ACHN (cell line): ENCODE data around the gene CUL3.

Experiments
- DNase-seq: peaks from one replicate; pipeline ENCODE4 v3.0.0-alpha.2; 2015
- in situ Hi-C: cut with HindIII; loops from 2 replicates; pipeline ENCODE4 v1.10.0; 2017; ENCODE audit warnings: low sequenced_read_pairs, low pct_ligation_motif_present, low pct_unique_long_range_greater_than_20kb

CUL3 gene

GRCh38 chr2:224444021-224444420 lies 141.1 kb downstream of the CUL3 start:
- in situ Hi-C loops = no loop called here

GRCh38 chr2:224442071-224442967 lies 142.8 kb downstream of the CUL3 start:
- peak; percentile 24 for DNase-seq
- in situ Hi-C loops = no loop called here

More at GRCh38 chr2:224444021-224444420, 141.1 kb downstream of the CUL3 start:
- DNase-seq = no peak

GRCh38 chr2:224440988-224441387 lies 144.2 kb downstream of the CUL3 start:
- no peak for DNase-seq
- in situ Hi-C loops = no loop called here

GRCh38 chr2:224438726-224439125 lies 146.4 kb downstream of the CUL3 start:
- in situ Hi-C loops = no loop called here
- no peak for DNase-seq

- DNase-seq = no peak
- in situ Hi-C loops = no loop called here
Observed at GRCh38 chr2:224436634-224437033, 148.5 kb downstream of the CUL3 start.

- no peak for DNase-seq
- in situ Hi-C loops = no loop called here
Observed at GRCh38 chr2:224434618-224435017, 150.5 kb downstream of the CUL3 start.

GRCh38 chr2:224433442-224433841 lies 151.7 kb downstream of the CUL3 start:
- DNase-seq = no peak
- in situ Hi-C loops = no loop called here

GRCh38 chr2:224432003-224432579 lies 153.1 kb downstream of the CUL3 start:
- DNase-seq = no peak
- in situ Hi-C loops = no loop called here

- no peak for DNase-seq
- in situ Hi-C loops = no loop called here
Observed at GRCh38 chr2:224429441-224429810, 155.7 kb downstream of the CUL3 start.

GRCh38 chr2:224428787-224429440 lies 156.2 kb downstream of the CUL3 start:
- no peak for DNase-seq
- in situ Hi-C loops = no loop called here

GRCh38 chr2:224427471-224427870 lies 157.7 kb downstream of the CUL3 start:
- no peak for DNase-seq
- in situ Hi-C loops = no loop called here

- in situ Hi-C loops = no loop called here
Observed at GRCh38 chr2:224426656-224427055, 158.5 kb downstream of the CUL3 start.

GRCh38 chr2:224421065-224421464 lies 164.1 kb downstream of the CUL3 start:
- in situ Hi-C loops = no loop called here
- DNase-seq = no peak

More at GRCh38 chr2:224426656-224427055, 158.5 kb downstream of the CUL3 start:
- DNase-seq = no peak
